HG03342 (cell line): ENCODE results near the gene LIX1.
A peak's percentile ranks its signal among the peaks of the same experiment; 100 is the strongest.
"Not testable (repeated sequence)": the region's sequence is repeated elsewhere in the genome, so short reads cannot be mapped to it uniquely, and the experiment has no call there.

ENCODE experiments used
- ATAC-seq: cut with Tn5 transposase; IDR thresholded peaks from one replicate; pipeline ENCODE4 v1.9.1; 2021; ENCODE audit warnings: mild to moderate bottlenecking, moderate library complexity; ENCODE audit not compliant: unreplicated experiment

Gene LIX1

GRCh38 chr5:97105501-97106215, 36.8 kb downstream of the LIX1 start:
- no peak for ATAC-seq

GRCh38 chr5:97102010-97102470, 40.4 kb downstream of the LIX1 start:
- ATAC-seq, result no peak

- no peak for ATAC-seq
Measured at GRCh38 chr5:97101189-97101910, 41.1 kb downstream of the LIX1 start.

- ATAC-seq, result no peak
Measured at GRCh38 chr5:97100476-97100875, 41.9 kb downstream of the LIX1 start.

- no peak for ATAC-seq
Measured at GRCh38 chr5:97098922-97099321, 43.5 kb downstream of the LIX1 start.

- ATAC-seq, result no peak
Measured at GRCh38 chr5:97097326-97098230, 44.8 kb downstream of the LIX1 start.

GRCh38 chr5:97096846-97097245, 45.6 kb downstream of the LIX1 start:
- ATAC-seq, result no peak

GRCh38 chr5:97096191-97096590, 46.2 kb downstream of the LIX1 start:
- ATAC-seq, result no peak

- ATAC-seq, result peak; percentile 33
Measured at GRCh38 chr5:97095318-97095732, 47.1 kb downstream of the LIX1 start.

- peak; percentile 99 for ATAC-seq
Measured at GRCh38 chr5:97094579-97095317, 47.7 kb downstream of the LIX1 start.

GRCh38 chr5:97093193-97093592, 49.2 kb downstream of the LIX1 start:
- ATAC-seq, result no peak

GRCh38 chr5:97090944-97091343, 51.5 kb downstream of the LIX1 start:
- no peak for ATAC-seq

- ATAC-seq, result no peak
Measured at GRCh38 chr5:97089149-97089801, 53.1 kb downstream of the LIX1 start.

GRCh38 chr5:97088774-97089148, 53.6 kb downstream of the LIX1 start:
- no peak for ATAC-seq

GRCh38 chr5:97087138-97087537, 55.3 kb downstream of the LIX1 start:
- ATAC-seq, result no peak

- ATAC-seq, result no peak
Measured at GRCh38 chr5:97085459-97086181, 56.8 kb downstream of the LIX1 start.

- ATAC-seq, result not testable (repeated sequence)
Measured at GRCh38 chr5:97084782-97085458, 57.5 kb downstream of the LIX1 start.

GRCh38 chr5:97078958-97079743, 63.3 kb downstream of the LIX1 start:
- no peak for ATAC-seq
